ENCODE data around the gene BTBD18.

- TF ChIP-seq CTCF (conservative IDR thresholded peaks at IDR 0.05 in 1 of 2, IDR thresholded peaks at IDR 0.05 in 1 of 2; ENCODE audit: extremely low read depth in 1 of 2, insufficient read depth in 1 of 2, low read depth in 1 of 2, low read length in 2 of 2) (no peak), EZH2 (IDR thresholded peaks at IDR 0.05; ENCODE audit: borderline replicate concordance, low read length) (no peak)
These were observed 47.4 kb upstream of the BTBD18 start for GRCh38 chr11:57798905-57799559.
